IMR-90 (cell line): ENCODE data around the gene ACADS.

Experiments used
- CEBPB ChIP-seq: IDR thresholded peaks from 2 replicates; pipeline ENCODE4 v1.6.1; 2012; ENCODE audit warnings: low read depth, low read length, improper control_type of control experiment
- CHD1 ChIP-seq: IDR thresholded peaks from 2 replicates; pipeline ENCODE4 v1.6.1; 2012; ENCODE audit warnings: low read depth, low read length, improper control_type of control experiment
- CTCF ChIP-seq: conservative IDR thresholded peaks from 2 replicates; pipeline ENCODE4 v1.5.1; 2012; ENCODE audit warnings: mild to moderate bottlenecking, low read depth, low read length, improper control_type of control experiment
- ELK1 ChIP-seq: fragments of 150-350 bp; IDR thresholded peaks from 2 replicates; pipeline ENCODE4 v1.6.1; 2016; ENCODE audit warnings: low read depth, mild to moderate bottlenecking, low read length, moderate library complexity, borderline replicate concordance
- MAZ ChIP-seq: IDR thresholded peaks from 2 replicates; pipeline ENCODE4 v1.6.1; 2012; ENCODE audit warnings: low read depth, mild to moderate bottlenecking, low read length, improper control_type of control experiment, moderate library complexity, borderline replicate concordance
- MXI1 ChIP-seq: IDR thresholded peaks from 2 replicates; pipeline ENCODE4 v1.6.1; 2012; ENCODE audit warnings: low read depth, mild to moderate bottlenecking, low read length, moderate library complexity, borderline replicate concordance
- POLR2A ChIP-seq: IDR thresholded peaks from 2 replicates; pipeline ENCODE4 v1.6.1; 2012; ENCODE audit warnings: mild to moderate bottlenecking, low read depth, low read length
- RAD21 ChIP-seq: IDR thresholded peaks from 2 replicates; pipeline ENCODE4 v1.6.1; 2012; ENCODE audit warnings: low read length, improper control_type of control experiment
- RFX5 ChIP-seq: IDR thresholded peaks from 2 replicates; pipeline ENCODE4 v1.8.0; 2012; ENCODE audit warnings: low read depth, mild to moderate bottlenecking, low read length, moderate library complexity
- SMC3 ChIP-seq: fragments of 150-350 bp; IDR thresholded peaks from 2 replicates; pipeline ENCODE4 v1.6.1; 2016; ENCODE audit warnings: low read depth, mild to moderate bottlenecking, antibody characterized with exemption, low read length, moderate library complexity
- USF2 ChIP-seq: fragments of 150-350 bp; IDR thresholded peaks from 2 replicates; pipeline ENCODE4 v1.6.1; 2017; ENCODE audit warnings: mild to moderate bottlenecking, antibody characterized with exemption, low read length, low read depth

- TF ChIP-seq RAD21 (no peak), CTCF (no peak), POLR2A (no peak), CHD1 (no peak), ELK1 (no peak), USF2 (no peak), RFX5 (no peak), CEBPB (no peak), SMC3 (no peak), MAZ (no peak), MXI1 (no peak)
Measured at GRCh38 chr12:120719072-120719471, 6.6 kb upstream of the ACADS start.
